ENCODE data around the gene DUOX1. TPM values are rescaled to one million over a fixed set of nuclear protein-coding genes. Genes with fewer than 3 reads are reported as not detected.

DUOX1 gene
- polyA plus RNA-seq, 1 donor (not counting 4 experiments of a cell fraction or from before 2014, with no cell fraction given): 16.3 TPM

DNA sequence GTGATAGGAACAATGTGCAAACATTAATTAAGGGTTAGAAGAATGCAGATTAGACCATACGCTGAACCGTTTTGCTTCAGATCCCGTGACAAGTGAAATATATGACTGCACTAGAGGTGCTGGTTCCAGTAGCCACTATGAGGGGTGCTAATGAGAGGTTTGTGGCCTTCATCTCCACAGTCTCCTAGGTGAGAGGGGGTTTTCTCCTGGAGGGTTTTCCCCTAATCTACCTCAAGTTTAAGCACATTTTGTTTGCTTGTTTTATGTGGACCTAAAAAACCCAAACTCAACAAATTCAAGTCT is 71.7 kb downstream of the DUOX1 start:
- FAIRE-seq (no peak), DNase-seq (ENCODE audit: low read depth, low spot score) (no peak)
- Histone ChIP-seq H3K27me3 (ENCODE audit: control insufficient read depth, extremely low read depth, insufficient read depth, low read length) (no peaks in the 10 kb centered on the region), H3K9ac (ENCODE audit: control insufficient read depth, extremely low read depth, insufficient read depth, low read length) (no peak overlapping the region), H3K4me2 (ENCODE audit: control insufficient read depth, extremely low read depth, insufficient read depth, low read depth, low read length) (no peak overlapping the region), H3K79me2 (ENCODE audit: control insufficient read depth, insufficient read depth, low read length) (no peaks in the 10 kb centered on the region), H3K36me3 (ENCODE audit: control insufficient read depth in 2 of 2, extremely low read depth in 1 of 2, insufficient read depth in 2 of 2, low read length in 2 of 2) (no peaks in the 10 kb centered on the region), H3K4me1 (ENCODE audit: control insufficient read depth, extremely low read depth, insufficient read depth, low read length) (peaks cover 8% of the 10 kb centered on the region), H4K20me1 (ENCODE audit: control insufficient read depth, extremely low read depth, insufficient read depth, low read length) (no peaks in the 10 kb centered on the region), H3K4me3 (ENCODE audit: control insufficient read depth in 2 of 3, extremely low read depth in 1 of 3, insufficient read depth in 2 of 3, low read depth in 1 of 3, low read length in 3 of 3) (no peak overlapping the region), H3K27ac (ENCODE audit: control insufficient read depth, insufficient read depth, low read length) (no peak overlapping the region), H3K9me1 (ENCODE audit: control insufficient read depth, extremely low read depth, insufficient read depth, low read length) (no peaks in the 10 kb centered on the region), H3K9me3 (ENCODE audit: control insufficient read depth, low read depth, low read length) (no peaks in the 10 kb centered on the region), H2AFZ (ENCODE audit: control insufficient read depth, low read length) (no peak overlapping the region)
- TF ChIP-seq EZH2 (IDR thresholded peaks at IDR 0.05; ENCODE audit: low read length): no peak
- dilution Hi-C loops (cut with MboI; ENCODE audit: extremely low pct_ligation_motif_present, low sequenced_read_pairs): loop anchor here (25.0 kb wide), 2 partner anchors 111 to 186 kb away; partner anchors contain the start of gene GATM

- H3K27ac ChIP-seq (ENCODE audit: control insufficient read depth, insufficient read depth, low read length): no peak overlapping the region
- dilution Hi-C loops (cut with MboI; ENCODE audit: extremely low pct_ligation_motif_present, low sequenced_read_pairs): loop anchor here (25.0 kb wide), 2 partner anchors 110 to 185 kb away; partner anchors contain the start of gene GATM
- H3K9me3 ChIP-seq (ENCODE audit: control insufficient read depth, low read depth, low read length): no peaks in the 10 kb centered on the region
- DNase-seq (ENCODE audit: low read depth, low spot score) (no peak), FAIRE-seq (no peak)
- no peak overlapping the region for H3K4me3 ChIP-seq (ENCODE audit: control insufficient read depth in 2 of 3, extremely low read depth in 1 of 3, insufficient read depth in 2 of 3, low read depth in 1 of 3, low read length in 3 of 3)
- peaks cover 8% of the 10 kb centered on the region for H3K4me1 ChIP-seq (ENCODE audit: control insufficient read depth, extremely low read depth, insufficient read depth, low read length)
- no peaks in the 10 kb centered on the region for H3K79me2 ChIP-seq (ENCODE audit: control insufficient read depth, insufficient read depth, low read length)
- no peaks in the 10 kb centered on the region for H3K36me3 ChIP-seq (ENCODE audit: control insufficient read depth in 2 of 2, extremely low read depth in 1 of 2, insufficient read depth in 2 of 2, low read length in 2 of 2)
- no peak overlapping the region for H2AFZ ChIP-seq (ENCODE audit: control insufficient read depth, low read length)
- TF ChIP-seq CTCF (optimal IDR thresholded peaks at IDR 0.05 in 1 of 3, IDR thresholded peaks at IDR 0.05 in 1 of 3, conservative IDR thresholded peaks at IDR 0.05 in 1 of 3; ENCODE audit: extremely low read depth in 1 of 3, insufficient read depth in 2 of 3, low read length in 3 of 3): no peak
- TF ChIP-seq EZH2 (IDR thresholded peaks at IDR 0.05; ENCODE audit: low read length): no peak
- H4K20me1 ChIP-seq (ENCODE audit: control insufficient read depth, extremely low read depth, insufficient read depth, low read length): no peaks in the 10 kb centered on the region
- no peaks in the 10 kb centered on the region for H3K9me1 ChIP-seq (ENCODE audit: control insufficient read depth, extremely low read depth, insufficient read depth, low read length)
- no peaks in the 10 kb centered on the region for H3K27me3 ChIP-seq (ENCODE audit: control insufficient read depth, extremely low read depth, insufficient read depth, low read length)
- H3K9ac ChIP-seq (ENCODE audit: control insufficient read depth, extremely low read depth, insufficient read depth, low read length): no peak overlapping the region
- H3K4me2 ChIP-seq (ENCODE audit: control insufficient read depth, extremely low read depth, insufficient read depth, low read depth, low read length): no peak overlapping the region
These were observed 72.1 kb downstream of the DUOX1 start for GRCh38 chr15:45201869-45202268.

DNA sequence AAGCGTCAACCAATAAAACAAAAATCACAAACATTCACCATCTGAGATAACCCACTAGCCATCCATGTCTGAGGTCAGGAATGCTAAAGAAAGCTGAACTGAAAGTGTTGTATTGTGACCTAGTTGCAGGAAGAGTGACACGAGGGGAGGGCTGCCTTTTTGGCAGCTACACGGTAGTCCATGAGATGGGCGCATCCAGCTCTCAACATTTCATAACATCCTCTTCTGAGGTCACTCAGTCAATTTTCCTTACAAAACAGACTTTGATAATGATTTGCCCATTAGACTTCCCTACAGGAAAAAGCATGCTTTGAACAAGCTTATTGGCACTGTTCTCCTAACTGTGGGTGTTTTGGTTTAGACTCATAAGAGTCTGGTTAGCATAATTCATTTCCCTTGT is 73.4 kb downstream of the DUOX1 start:
- DNase-seq (ENCODE audit: low read depth, low spot score) (no peak), FAIRE-seq (no peak)
- Histone ChIP-seq H3K9ac (ENCODE audit: control insufficient read depth, extremely low read depth, insufficient read depth, low read length) (no peak overlapping the region), H3K4me1 (ENCODE audit: control insufficient read depth, extremely low read depth, insufficient read depth, low read length) (no peaks in the 10 kb centered on the region), H3K9me1 (ENCODE audit: control insufficient read depth, extremely low read depth, insufficient read depth, low read length) (no peaks in the 10 kb centered on the region), H3K27ac (ENCODE audit: control insufficient read depth, insufficient read depth, low read length) (no peak overlapping the region), H2AFZ (ENCODE audit: control insufficient read depth, low read length) (no peak overlapping the region), H4K20me1 (ENCODE audit: control insufficient read depth, extremely low read depth, insufficient read depth, low read length) (no peaks in the 10 kb centered on the region), H3K27me3 (ENCODE audit: control insufficient read depth, extremely low read depth, insufficient read depth, low read length) (no peaks in the 10 kb centered on the region), H3K4me3 (ENCODE audit: control insufficient read depth in 2 of 3, extremely low read depth in 1 of 3, insufficient read depth in 2 of 3, low read depth in 1 of 3, low read length in 3 of 3) (no peak overlapping the region), H3K9me3 (ENCODE audit: control insufficient read depth, low read depth, low read length) (no peaks in the 10 kb centered on the region), H3K36me3 (ENCODE audit: control insufficient read depth in 2 of 2, extremely low read depth in 1 of 2, insufficient read depth in 2 of 2, low read length in 2 of 2) (no peaks in the 10 kb centered on the region), H3K79me2 (ENCODE audit: control insufficient read depth, insufficient read depth, low read length) (no peaks in the 10 kb centered on the region), H3K4me2 (ENCODE audit: control insufficient read depth, extremely low read depth, insufficient read depth, low read depth, low read length) (no peak overlapping the region)
- TF ChIP-seq EZH2 (IDR thresholded peaks at IDR 0.05; ENCODE audit: low read length): no peak
- no peak for TF ChIP-seq CTCF (optimal IDR thresholded peaks at IDR 0.05 in 1 of 3, IDR thresholded peaks at IDR 0.05 in 1 of 3, conservative IDR thresholded peaks at IDR 0.05 in 1 of 3; ENCODE audit: extremely low read depth in 1 of 3, insufficient read depth in 2 of 3, low read length in 3 of 3)
- dilution Hi-C loops (cut with MboI; ENCODE audit: extremely low pct_ligation_motif_present, low sequenced_read_pairs): loop anchor here (25.0 kb wide), 2 partner anchors 109 to 184 kb away; partner anchors contain the start of gene GATM

All from keratinocyte (primary cell).